Tibial nerve (tissue), 4 donors: Measurements from ENCODE around the gene TMA7. TPM values are rescaled to one million over a fixed set of nuclear protein-coding genes. Genes with fewer than 3 reads are reported as not detected.

Source experiments
- DNase-seq, 2 donors: peaks; one replicate each; pipeline ENCODE4 v3.0.0-alpha.2; 2019; ENCODE audit warnings: low spot score in 2 of 2
- H3K27ac ChIP-seq, 4 donors: fragments of 200-600 bp; sonication (generic) in 3 of 4; one replicate each; pipeline ENCODE4 v1.5.1; 2017 to 2019; ENCODE audit warnings: mild to moderate bottlenecking in 1 of 4
- H3K27me3 ChIP-seq, 2 donors: fragments of 200-600 bp; sonication (generic) in 1 of 2; one replicate each; pipeline versions ENCODE4 v1.5.1 to v1.6.0; 2017 to 2019
- H3K36me3 ChIP-seq, 3 donors: fragments of 200-600 bp; sonication (generic); one replicate each; pipeline ENCODE4 v1.5.1; 2018 to 2019
- H3K4me1 ChIP-seq, 4 donors: fragments of 200-600 bp; sonication (generic) in 3 of 4; one replicate each; pipeline ENCODE4 v1.5.1; 2017 to 2019
- H3K4me3 ChIP-seq, 4 donors: fragments of 200-600 bp; sonication (generic) in 3 of 4; one replicate each; pipeline ENCODE4 v1.5.1; 2017 to 2019; ENCODE audit warnings: mild to moderate bottlenecking in 1 of 4, moderate library complexity in 1 of 4
- H3K9me3 ChIP-seq, 4 donors: fragments of 200-600 bp; sonication (generic) in 3 of 4; one replicate each; pipeline ENCODE4 v1.5.1; 2017 to 2019
- CTCF ChIP-seq, 5 experiments: fragments of 200-600 bp in 3 of 5; fragments of 450-650 bp in 2 of 5; sonication (generic) in 3 of 5; IDR thresholded peaks; one replicate each; pipeline ENCODE4 v1.5.1; 2016 to 2019; ENCODE audit warnings: antibody characterized with exemption in 5 of 5, mild to moderate bottlenecking in 3 of 5, moderate library complexity in 2 of 5
- EP300 ChIP-seq, 2 donors: sonication (generic); formaldehyde crosslinking; IDR thresholded peaks; one replicate each; pipeline ENCODE4 v1.6.1; 2017; ENCODE audit warnings: antibody characterized with exemption in 2 of 2, mild to moderate bottlenecking in 1 of 2
- POLR2A ChIP-seq, 2 donors: fragments of 450-650 bp; IDR thresholded peaks; one replicate each; pipeline ENCODE4 v1.6.1; 2017; ENCODE audit warnings: antibody characterized with exemption in 2 of 2, mild to moderate bottlenecking in 2 of 2, moderate library complexity in 2 of 2
- WGBS, 2 donors: methylation state at CpG; one replicate each; pipeline ENCODE4 v1.1.5; 2018; 5-methylcytosine and 5-hydroxymethylcytosine counted together
- total RNA-seq, 4 donors: library from RNA; depleted of rRNA; stranded (reverse); fragments of >200 nt; gene quantifications; one replicate each; pipeline ENCODE4 v1.1.0, GENCODE V29; 2016

The TMA7 gene
- total RNA-seq, 4 donors from 2014 or later: 212 to 380 (median 291) TPM

- TF ChIP-seq EP300 (IDR thresholded peaks at IDR 0.05) (no peak), CTCF (IDR thresholded peaks at IDR 0.05) (no peak), POLR2A (IDR thresholded peaks at IDR 0.05) (no peak)
- H3K27me3 ChIP-seq: no peaks in the 10 kb centered on the region
- DNase-seq: no peak
- H3K36me3 ChIP-seq: peaks cover 0 to 56% (median 6%) of the 10 kb centered on the region in 3 donors
- H3K9me3 ChIP-seq: no peaks in the 10 kb centered on the region
- peak overlapping the region in 1 of 4 donors; percentile 59 for H3K4me3 ChIP-seq
- peaks cover 2 to 69% (median 63%) of the 10 kb centered on the region in 4 donors for H3K4me1 ChIP-seq
- peak overlapping the region; percentile 98 to 99 (median 98) for H3K27ac ChIP-seq
- WGBS, 2 donors: 58 to 79% methylated on average over 7 of the region's 7 CpGs
Observed at GRCh38 chr3:48467473-48468267, 27.6 kb downstream of the TMA7 start.

- peaks cover 0 to 51% (median 6%) of the 10 kb centered on the region in 3 donors for H3K36me3 ChIP-seq
- no peak for DNase-seq
- 68 to 78% methylated on average over 7 of the region's 8 CpGs for WGBS, 2 donors
- no peak for TF ChIP-seq CTCF (IDR thresholded peaks at IDR 0.05)
- TF ChIP-seq POLR2A (IDR thresholded peaks at IDR 0.05): no peak
- TF ChIP-seq EP300 (IDR thresholded peaks at IDR 0.05): no peak
- H3K9me3 ChIP-seq: no peaks in the 10 kb centered on the region
- peak overlapping the region; percentile 18 to 99 (median 98) for H3K27ac ChIP-seq
- no peak overlapping the region for H3K4me3 ChIP-seq
- peaks cover 2 to 73% (median 63%) of the 10 kb centered on the region in 4 donors for H3K4me1 ChIP-seq
- no peaks in the 10 kb centered on the region for H3K27me3 ChIP-seq
Observed at GRCh38 chr3:48468329-48468731, 28.3 kb downstream of the TMA7 start.

GRCh38 chr3:48469046-48469915, 29.2 kb downstream of the TMA7 start:
- peak overlapping the region; percentile 18 to 99 (median 98) for H3K27ac ChIP-seq
- peaks cover 2 to 76% (median 63%) of the 10 kb centered on the region in 4 donors for H3K4me1 ChIP-seq
- DNase-seq: no peak
- H3K27me3 ChIP-seq: no peaks in the 10 kb centered on the region
- 85 to 87% methylated on average over 27 to 29 of the region's 29 CpGs for WGBS, 2 donors
- no peaks in the 10 kb centered on the region for H3K9me3 ChIP-seq
- peaks cover 0 to 46% (median 6%) of the 10 kb centered on the region in 3 donors for H3K36me3 ChIP-seq
- TF ChIP-seq POLR2A (IDR thresholded peaks at IDR 0.05): no peak
- no peak for TF ChIP-seq EP300 (IDR thresholded peaks at IDR 0.05)
- TF ChIP-seq CTCF (IDR thresholded peaks at IDR 0.05): no peak
- H3K4me3 ChIP-seq: no peak overlapping the region

GRCh38 chr3:48470286-48470685, 30.2 kb downstream of the TMA7 start:
- Histone ChIP-seq H3K27me3 (no peaks in the 10 kb centered on the region), H3K4me1 (peaks cover 2 to 73% (median 57%) of the 10 kb centered on the region in 4 donors), H3K9me3 (no peaks in the 10 kb centered on the region), H3K4me3 (no peak overlapping the region), H3K36me3 (peaks cover 0 to 38% (median 6%) of the 10 kb centered on the region in 3 donors), H3K27ac (peak overlapping the region in 3 of 4 donors; percentile 65 to 98 (median 98))
- whole genome bisulfite sequencing, 2 donors: 0 to 60% methylated on average over 1 of the region's 1 CpG
- TF ChIP-seq CTCF (IDR thresholded peaks at IDR 0.05): no peak
- no peak for TF ChIP-seq POLR2A (IDR thresholded peaks at IDR 0.05)
- no peak for TF ChIP-seq EP300 (IDR thresholded peaks at IDR 0.05)
- DNase-seq: no peak
